CD4-positive, alpha-beta T cell treated with Interleukin-15 for 4 hours (primary cell): Measurements from ENCODE around the gene TMC6.
"Not testable (repeated sequence)": the region's sequence is repeated elsewhere in the genome, so short reads cannot be mapped to it uniquely, and the experiment has no call there.

Experiments used
- DNase-seq: peaks from one replicate; pipeline ENCODE4 v3.0.0-alpha.2; 2020; ENCODE audit warnings: low spot score

The TMC6 gene

DNA sequence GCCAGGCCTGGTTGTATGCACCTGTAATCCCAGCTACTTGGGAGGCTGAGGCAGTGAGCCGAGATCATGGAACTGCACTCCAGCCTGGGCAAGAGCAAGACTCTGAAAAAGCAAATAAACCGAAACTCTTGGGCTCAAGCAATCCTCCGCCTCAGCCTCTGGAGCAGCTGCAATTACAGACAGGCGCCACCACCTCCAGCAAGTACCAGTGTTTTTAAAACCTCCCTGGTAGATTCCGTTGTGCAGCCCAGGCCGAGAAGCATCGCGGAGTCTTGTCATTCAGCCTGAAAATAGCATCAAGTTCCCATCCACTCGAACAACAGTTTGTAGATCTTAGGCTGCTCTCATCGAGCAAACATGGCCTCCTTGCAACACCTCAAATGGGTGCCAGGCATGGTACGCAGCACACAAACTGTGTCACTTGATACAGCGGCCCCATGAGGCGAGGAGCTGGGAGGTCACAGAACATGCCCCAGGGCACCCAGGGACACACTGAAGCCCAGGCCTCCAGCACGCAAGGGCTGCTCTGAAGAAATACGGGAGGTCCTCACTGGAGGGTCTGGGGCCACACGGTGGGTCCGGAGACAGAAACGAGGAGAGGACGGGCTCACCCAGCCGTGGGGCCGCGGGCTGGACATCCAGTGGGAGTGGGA, 18.1 kb downstream of the TMC6 start:
- DNase-seq, result no peak

DNA sequence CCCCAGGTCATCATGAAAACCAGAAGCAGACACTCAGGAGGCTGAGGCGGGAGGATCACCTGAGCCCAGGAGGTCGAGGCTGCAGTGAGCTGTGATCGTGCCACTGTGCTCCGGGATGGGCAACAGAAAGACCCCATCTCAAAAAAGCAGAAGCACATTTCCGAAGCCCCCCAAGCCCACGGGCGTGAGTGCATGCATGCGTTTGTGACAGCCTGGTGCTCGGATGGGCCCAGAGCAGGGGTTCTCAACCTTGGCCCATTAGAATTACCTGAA, 19.1 kb downstream of the TMC6 start:
- no peak for DNase-seq

DNA sequence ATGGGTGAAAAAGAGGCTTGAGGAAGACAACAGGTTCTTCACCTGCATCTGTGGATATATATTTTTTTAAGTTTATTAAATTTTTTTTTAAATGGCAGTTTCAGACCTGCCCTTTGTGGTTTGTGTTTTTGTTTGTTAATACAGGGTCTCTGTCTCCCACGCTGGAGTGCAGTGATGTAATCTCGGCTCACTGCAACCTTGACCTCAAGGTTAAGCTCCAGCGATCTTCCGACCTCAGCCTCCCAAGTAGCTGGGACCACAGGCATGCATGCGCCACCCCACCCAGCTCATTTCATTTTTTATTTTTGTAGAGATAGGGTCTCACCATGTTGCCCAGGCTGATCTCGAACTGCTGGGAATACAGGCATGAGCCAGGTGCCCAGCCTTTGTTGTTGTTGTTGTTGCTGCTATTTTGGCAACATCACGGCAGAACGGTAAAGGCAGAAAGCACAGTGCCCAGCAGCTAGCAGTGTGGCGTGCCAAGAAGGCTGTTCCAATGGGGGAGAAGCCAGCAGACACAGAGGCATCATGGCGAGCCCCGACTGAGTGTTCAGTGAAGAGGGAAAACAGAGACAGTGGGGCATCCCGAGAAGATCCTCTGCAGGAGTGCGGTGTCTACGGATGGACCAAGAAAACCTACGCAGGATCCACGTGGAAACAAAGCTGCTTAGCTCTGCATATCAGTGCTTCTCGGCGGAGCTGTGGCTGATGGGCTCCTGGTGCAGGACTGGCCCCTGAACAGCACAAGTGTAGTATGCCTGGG, 19.6 kb downstream of the TMC6 start:
- DNase-seq, result no peak

DNA sequence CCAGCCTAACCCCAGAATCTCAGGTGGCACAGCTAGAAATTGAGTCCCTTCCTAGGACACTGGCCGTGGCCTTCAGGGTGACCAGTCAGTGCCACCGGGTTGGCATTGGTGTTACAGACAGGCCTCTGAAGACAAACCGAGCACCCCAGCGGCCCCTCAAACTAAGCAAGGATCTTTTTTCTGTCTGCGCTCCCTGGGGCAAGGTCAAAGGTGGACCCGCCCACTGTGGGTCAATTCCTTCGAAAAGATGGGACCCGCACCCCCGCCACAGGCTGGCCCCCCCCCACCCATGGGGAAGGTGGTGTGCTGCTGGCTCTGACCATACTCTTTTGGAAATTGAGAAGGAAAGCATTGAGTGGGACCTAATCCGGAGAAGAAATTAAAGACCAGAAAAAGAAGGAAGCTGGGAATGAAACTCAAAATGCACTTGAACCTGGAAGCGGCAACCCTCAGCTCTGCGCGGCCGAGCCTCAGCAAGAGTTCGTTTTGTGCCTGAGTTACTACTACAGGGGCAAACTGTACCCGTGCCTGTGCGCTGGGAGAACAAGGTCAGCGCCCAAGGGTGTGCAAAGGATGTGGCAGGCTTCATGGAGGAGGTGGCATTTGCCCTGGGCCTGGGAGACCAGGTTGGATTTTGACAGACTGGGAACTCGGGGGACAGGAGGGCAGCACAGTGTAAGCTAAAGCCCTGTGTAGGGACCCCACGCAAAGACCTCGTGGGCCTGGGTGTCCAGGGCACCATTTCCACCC, 20.4 kb downstream of the TMC6 start:
- DNase-seq, result no peak

DNA sequence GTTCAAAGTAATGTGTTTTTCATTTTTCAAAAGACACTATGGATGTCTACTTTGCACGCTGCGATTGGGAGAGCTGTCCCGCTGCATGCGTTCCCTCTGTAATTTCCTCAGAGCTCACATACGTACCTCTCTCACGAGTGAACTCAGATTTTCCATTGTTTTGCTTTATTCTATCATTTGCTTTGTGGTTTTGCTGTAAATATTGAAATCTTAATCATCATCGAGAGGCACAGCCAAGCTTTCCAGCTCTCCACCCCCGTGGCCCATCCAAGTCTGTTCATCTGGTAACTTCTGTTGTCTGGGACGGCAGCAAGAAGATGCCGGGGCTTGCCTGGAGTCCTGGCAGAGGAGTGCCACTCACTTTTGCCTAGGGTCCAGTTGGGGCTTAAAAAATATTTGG, 21.1 kb downstream of the TMC6 start:
- no peak for DNase-seq

DNA sequence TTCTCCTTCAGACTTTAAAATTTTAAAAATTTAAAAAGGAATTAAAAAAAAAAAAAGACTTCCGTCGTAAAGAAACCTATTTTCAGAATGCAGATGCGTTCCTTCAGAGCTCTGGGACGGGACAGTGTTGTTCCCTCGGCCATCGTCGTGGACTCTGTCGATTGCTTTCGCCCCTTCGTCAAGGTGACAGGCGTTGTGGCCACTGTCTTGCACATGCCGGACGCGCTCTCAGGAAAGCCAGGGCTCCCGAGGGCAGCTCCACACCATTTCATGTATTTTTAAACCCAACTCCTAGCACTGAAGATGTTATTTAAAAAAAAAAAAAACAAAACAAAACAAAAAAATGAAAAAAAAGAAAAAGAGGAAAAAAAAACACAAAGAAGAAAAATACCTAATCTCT, 22.3 kb downstream of the TMC6 start:
- no peak for DNase-seq

DNA sequence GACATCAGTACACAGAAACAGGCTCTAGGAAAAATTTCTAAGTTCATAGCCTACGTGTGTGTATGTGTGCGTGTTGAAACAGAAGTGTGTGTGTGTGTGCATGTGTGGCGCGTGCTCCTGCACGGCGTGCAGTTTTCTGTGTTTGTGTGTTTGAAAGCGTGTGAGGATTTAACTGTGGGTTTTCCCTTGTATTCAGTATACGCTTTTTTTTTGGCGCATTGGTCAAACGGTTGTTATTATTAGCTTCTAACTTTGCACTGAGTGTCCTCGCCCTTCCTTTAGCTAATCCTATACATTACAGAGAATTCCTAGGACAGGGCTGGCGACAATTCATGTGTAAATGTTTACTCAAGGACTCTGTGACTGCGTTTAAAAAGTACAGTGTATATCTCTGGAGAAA, 23.0 kb downstream of the TMC6 start:
- no peak for DNase-seq

DNA sequence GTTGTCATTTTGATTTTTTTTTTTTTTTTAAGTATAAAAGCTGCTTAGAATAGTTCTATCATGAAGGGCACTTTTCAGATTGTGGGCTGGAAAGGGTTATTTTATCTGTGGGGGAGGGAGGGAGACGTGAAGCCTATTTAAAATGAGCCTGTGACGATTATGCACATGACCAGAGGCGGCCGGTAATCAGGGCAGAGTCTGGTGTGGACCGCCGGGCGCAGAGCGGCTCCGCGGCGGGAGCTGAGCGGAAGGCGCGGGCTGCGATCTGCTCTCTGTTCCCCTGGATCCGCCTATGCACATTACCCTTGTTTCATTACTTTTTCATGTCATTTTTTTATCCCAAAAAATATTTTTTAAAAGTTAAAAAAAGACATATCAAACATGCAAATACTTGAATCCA, 23.5 kb downstream of the TMC6 start:
- DNase-seq, result no peak

DNA sequence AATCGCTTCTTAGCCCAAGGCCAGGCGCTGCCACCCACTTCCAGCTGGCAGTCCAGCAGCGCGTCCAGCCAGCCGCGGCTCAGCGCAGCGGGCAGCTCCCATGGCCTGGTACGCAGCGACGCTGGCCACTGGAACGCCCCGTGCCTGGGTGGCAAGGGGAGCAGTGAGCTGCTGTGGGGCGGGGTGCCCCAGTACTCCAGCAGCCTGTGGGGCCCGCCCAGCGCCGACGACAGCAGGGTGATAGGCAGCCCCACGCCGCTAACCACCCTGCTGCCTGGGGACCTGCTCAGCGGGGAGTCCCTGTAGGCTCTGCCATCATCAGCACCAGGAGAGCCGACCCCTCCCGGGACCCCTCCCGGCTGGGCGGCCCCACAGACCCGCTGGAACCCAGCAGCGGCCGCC, 24.0 kb downstream of the TMC6 start:
- no peak for DNase-seq

DNA sequence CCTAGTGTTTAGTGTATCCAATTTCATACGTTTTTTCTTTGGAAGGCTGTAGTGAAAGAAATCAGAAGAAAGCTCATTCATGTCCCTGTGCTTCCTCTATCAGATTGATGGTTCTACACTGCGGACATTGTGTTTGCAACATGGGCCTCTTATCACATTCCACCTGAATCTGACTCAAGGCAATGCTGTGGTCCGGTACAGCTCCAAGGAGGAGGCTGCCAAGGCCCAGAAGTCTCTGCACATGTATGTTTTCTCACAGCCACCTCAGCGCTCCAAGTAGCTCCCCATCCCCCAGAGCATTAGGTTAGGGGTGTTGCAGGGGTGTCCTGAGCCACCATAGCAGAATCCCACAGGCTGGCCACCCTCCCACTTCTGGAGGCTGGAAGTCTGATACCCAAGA, 25.2 kb downstream of the TMC6 start:
- DNase-seq, result no peak

DNA sequence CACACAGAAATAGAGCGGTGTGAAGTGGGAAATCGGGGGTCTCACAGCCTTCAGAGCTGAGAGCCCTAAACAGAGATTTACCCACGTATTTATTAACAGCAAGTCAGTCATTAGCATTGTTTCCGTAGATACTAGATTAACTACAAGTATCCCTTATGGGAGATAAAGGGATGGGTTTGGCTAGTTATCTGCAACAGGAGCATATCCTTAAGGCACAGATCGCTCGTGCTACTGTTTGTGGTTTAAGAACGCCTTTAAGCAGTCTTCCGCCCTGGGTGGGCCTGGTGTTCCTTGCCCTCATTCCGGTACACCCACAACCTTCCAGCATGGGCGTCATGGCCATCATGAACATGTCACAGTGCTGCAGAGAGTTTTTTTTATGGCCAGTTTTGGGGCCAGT, 27.0 kb downstream of the TMC6 start:
- no peak for DNase-seq

DNA sequence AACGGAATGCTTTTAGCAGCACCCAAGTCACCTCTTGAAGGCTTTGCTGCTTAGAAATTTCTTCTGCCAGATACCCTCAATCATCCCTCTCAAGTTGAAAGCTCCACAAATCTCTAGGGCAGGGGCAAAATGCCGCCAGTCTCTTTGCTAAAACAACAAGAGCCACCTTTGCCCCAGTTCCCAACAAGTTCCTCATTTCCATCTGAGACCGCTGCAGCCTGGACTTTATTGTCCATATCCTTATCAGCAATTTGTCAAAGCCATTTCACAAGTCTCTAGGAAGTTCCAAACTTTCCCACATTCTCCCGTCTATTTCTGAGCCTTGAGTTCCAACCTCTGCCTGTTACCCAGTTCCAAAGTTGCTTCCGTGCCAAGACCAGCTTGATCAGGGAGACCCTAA, 27.4 kb downstream of the TMC6 start:
- DNase-seq, result no peak

DNA sequence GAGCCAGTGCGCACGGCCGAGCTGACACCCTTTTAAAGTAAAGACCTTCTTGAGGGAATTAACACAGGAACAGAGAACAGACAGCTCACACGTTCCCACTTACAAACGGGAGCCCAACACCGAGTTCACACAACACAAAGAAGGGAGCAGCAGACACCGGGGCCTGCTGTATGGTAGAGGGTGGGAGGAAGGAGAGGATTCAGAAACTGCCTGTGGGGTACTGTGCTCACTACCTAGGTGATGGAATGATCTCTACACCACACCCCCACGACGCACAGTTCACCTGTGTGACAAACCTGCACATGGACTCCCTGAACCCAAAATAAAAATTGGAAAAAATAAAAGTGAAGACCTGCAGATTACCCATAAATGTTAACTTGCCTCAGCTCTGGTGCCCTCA, 32.5 kb downstream of the TMC6 start:
- no peak for DNase-seq

DNA sequence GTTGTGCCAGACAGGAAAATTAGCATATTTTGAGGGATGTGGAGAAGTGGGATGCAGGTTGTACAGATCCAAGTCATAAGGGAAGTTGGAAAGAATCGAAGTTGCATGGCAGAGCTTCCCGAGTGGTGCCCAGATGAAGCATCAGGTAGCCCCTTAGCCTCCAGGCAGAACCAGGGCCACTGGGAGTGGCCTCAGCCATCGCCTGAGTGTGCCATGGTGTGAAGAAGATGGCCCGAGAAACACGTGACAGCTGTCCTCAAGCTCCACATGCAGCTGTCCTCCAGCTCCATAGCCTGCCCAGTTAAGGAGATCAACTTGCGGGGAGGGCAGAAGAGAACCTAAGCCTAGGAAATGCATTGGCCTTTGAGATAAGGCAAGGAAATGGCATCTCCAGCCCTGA, 33.5 kb downstream of the TMC6 start:
- no peak for DNase-seq

DNA sequence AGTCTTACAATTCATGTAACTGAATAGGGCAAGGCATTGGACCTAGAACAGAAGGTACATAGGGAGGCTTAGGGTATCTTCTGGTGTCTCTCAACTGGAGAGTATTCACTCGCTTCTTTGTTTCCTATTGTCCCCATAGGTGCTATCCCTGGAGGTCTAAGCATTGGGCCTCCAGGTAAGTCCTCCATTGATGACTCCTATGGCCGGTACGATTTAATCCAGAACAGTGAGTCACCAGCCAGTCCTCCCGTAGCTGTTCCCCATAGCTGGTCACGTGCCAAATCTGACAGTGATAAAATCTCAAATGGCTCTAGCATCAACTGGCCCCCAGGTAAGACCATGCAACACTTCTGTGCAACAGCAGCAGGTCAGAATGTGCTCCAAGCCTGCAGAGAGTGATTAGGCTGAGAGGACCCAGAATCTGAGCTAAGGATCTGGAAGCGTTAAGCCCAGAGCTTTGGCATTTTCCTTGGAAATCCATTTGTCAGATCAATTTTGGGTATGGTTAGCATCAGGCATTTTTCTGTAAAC, 35.7 kb downstream of the TMC6 start:
- no peak for DNase-seq

DNA sequence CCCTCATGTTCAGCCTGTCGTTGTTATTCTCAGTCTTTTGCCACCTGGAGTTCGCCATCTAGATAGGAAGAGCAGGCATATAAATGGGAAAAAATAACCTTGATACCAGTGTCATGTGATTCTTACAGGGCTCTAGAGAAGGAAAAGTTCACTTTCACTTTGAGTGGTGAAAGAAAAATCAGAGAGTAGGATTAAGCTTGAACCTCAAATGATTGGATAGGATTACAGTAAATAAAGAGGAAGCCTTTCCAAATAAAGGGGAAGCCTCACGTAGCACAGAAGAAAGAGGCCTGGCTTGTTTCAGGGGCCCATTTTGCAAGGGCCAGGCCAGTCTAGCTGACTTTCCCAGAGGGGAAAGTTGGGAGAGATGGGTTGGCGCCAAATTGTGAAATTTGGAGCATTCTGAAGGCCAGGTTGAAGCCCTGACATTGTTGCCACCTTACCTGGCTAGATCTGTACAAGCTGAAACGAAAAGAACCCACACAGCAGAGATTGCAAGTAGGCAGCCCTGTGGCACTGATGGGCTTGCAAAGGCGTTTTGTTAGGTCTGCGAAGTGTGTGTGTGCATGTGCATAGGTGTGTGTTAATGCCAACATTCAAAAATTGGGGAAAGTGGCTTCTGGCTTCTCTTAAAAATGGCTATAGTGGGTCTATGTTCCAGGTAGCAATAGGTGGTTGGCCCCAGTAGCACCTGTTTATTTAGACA, 38.8 kb downstream of the TMC6 start:
- DNase-seq, result no peak

DNA sequence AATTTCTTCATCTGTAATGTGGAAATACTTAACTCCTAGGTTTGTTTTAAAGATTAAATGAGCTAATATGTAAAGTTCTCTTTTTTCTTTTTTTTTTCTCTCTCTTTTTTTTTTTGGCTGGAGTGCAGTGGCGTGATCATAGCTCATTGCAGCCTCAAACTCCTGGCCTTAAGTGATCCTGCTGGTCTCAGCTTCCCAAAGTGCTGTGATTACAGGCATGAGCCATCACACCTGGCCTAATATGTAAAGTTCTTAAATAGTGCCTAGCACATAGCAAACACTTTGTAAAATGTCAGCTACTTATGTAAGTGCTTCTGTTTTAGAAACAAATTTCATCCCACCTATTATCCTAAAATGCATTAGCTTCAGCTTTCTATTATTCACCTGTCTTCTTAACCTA, 40.0 kb downstream of the TMC6 start:
- DNase-seq, result no peak

DNA sequence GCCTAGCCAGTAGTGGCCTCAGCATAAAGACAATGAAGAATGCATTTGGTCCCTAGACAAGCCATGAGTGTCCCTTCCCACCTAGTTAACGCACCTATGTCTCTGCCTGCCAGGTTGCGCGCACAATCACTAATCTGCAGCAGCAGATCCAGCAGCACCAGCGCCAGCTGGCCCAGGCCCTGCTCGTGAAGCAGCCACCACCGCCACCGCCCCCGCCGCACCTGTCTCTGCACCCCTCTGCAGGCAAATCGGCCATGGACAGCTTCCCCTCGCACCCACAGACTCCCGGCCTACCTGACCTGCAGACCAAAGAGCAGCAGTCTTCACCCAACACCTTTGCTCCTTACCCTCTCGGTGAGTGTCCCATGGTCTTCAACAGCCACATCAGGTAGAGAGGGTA, 41.8 kb downstream of the TMC6 start:
- DNase-seq, result no peak

DNA sequence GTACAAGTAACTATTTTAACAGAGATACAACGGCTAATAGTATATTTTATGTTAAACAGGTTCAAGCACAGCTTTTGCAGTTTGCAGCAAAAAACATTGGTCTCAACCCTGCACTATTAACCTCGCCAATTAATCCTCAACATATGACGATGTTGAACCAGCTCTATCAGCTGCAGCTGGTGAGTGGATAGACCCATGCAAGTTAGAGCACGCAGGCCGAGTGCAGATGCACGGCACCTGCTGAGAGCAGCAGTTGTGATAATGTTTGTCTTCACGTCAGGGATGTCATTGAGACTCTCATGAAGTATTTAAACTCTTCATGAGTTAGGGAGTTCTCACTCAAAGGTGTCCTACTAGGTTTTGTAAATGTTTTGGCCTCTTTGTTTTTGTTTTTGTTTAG, 45.6 kb downstream of the TMC6 start:
- DNase-seq, result no peak

DNA sequence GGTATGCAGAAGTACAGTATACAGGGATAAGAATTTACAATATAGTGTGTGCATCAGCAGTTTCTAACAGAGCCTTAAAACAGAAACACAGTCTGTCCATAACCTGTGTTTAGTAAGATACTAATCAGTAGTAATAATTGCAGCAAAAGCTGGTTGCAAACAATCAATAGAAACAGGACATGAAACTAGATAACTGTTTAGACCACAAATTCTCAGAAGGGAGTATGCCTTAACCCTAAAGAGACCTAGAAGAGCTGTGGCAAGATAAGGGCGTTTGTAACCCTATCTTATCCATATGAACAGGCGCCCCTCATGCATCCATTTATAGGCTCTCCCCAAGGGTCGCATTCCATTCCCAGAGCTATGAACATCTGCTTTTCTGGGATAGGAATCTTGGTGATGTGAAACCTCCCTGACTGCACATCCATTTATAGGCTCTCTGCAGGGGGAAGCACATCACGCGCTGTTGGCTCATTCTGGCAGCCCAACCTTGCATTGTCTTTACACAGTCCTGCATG, 46.1 kb downstream of the TMC6 start:
- DNase-seq, result not testable (repeated sequence)

DNA sequence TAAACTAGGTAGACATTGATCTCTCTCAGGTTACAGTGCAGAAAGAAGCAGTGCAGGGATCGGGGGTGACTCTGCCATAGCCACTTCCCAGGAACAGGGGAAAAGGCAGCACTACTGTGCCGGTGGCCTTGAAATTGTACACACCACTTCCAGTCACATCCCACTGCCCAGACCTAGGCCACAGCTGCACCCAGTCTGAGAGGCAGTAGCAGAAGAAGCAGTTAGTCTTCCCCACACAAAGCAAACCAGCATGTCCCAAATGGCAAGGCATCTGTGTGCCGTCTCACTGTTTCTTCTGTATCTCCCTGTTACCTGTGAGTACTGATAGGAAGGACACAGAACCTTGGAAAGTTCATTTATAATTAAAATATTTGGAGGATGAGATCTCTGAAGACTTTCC, 47.0 kb downstream of the TMC6 start:
- DNase-seq, result no peak

DNA sequence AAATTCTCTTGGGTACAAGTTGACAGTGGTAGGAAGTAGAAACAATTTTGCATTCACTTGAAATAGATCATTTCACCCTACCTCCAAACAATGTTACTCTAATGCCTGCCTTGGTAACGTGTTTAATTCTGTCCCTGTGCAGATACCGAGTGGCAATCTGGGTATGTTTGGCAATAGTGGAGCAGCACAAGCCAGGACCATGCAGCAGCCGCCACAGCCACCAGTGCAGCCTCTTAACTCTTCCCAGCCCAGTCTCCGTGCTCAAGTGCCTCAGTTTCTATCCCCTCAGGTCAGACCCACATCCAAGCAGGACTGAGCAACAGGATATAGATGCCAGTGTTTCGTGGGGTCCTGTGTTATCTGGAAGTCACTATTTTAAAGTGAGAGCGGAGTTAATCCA, 49.3 kb downstream of the TMC6 start:
- DNase-seq, result no peak

DNA sequence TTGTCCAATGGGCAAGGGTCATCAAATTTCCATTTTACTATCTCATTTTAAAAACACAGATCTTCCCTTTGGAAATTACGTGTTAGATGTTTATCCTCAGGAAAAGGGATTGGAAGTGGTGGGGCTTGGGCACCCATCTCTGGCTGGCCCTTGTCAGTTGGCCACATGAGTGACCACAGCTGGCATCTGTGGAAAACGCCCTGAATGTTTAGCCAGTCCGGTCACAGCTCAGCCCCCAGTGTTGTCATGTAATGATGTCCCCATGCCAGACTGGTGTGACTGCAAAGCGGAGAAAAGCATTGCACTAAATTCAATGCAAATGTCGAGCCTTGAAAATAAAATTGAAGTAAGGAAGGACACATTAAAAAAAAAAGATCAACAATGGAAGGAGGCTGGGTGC, 53.0 kb downstream of the TMC6 start:
- DNase-seq, result no peak
